ENCODE data around the gene TTLL5. TPM values are rescaled to one million over a fixed set of nuclear protein-coding genes. Genes with fewer than 3 reads are reported as not detected.

TTLL5 gene
- total and polyA plus RNA-seq, 2 of the 4 experiments (the other 2 are of a cell fraction): 11.9 to 16.7 TPM

- Histone ChIP-seq H2BK20ac (ENCODE audit: low read depth, low read length) (no peak within 1 kb of the TSS), H3K4me1 (ENCODE audit: control insufficient read depth, insufficient read depth, low read length) (peaks cover 2% of the 10 kb centered on the region; the same call in 1 of the 2 replicates)
- CTCF ChIA-PET: interaction anchor here (0.6 to 2.2 kb wide), 4 partner anchors 80 to 276 kb away, joined by 3 to 6 read pairs (median 4); no protein-coding TSS in a partner anchor
Observed at GRCh38 chr14:75985618-75986438, 324.8 kb downstream of the TTLL5 start, which contains the start of gene IFT43. IFT43 (plus strand) TSS chr14:75985763; CDS start chr14:75985787, 24 bp downstream.

More at GRCh38 chr14:75985618-75986438, 324.8 kb downstream of the TTLL5 start, which contains the start of gene IFT43:
- WGBS, 2 experiments (ENCODE audit: extremely low coverage in 2 of 2, insufficient read length in 1 of 2): 0% methylated on average over 6 of the region's 52 CpGs; no CpG with 5 or more reads in 1 of the 2 experiments
- H4K8ac ChIP-seq (ENCODE audit: low read depth in 2 of 2, low read length in 2 of 2): peak within 1 kb of the TSS; percentile 67 to 76
- POLR2A ChIA-PET (ENCODE audit: unreplicated experiment): no interaction called here
- BruUV-seq (replicated peaks): TSS peak; percentile 46
- H2AK5ac ChIP-seq (ENCODE audit: low read depth, low read length): peak within 1 kb of the TSS; percentile 66; the same call in 1 of the 2 replicates
- intact Hi-C loops (cut with micrococcal nuclease) (no loop called here), in situ Hi-C loops (cut with MboI; ENCODE audit: low sequenced_read_pairs) (loop anchor here (10.0 to 25.0 kb wide), 3 partner anchors 191 to 1076 kb away; partner anchors contain the start of gene FLVCR2), dilution Hi-C loops (cut with HindIII; ENCODE audit: low sequenced_read_pairs, unreplicated experiment) (no loop called here)
- H3K27me3 ChIP-seq (ENCODE audit: control insufficient read depth, insufficient read depth, low read length): no peaks in the 10 kb centered on the region
- no peak for TF ChIP-seq RFX5 (IDR thresholded peaks at IDR 0.05; ENCODE audit: low read depth, low read length)
- no peak; the same call in none of the 2 replicates for TF ChIP-seq POLR2A (IDR thresholded peaks at IDR 0.05; ENCODE audit: low read depth, low read length)
- no peak for TF ChIP-seq RAD21 (IDR thresholded peaks at IDR 0.05; ENCODE audit: low read length)
- no peak for TF ChIP-seq SMC3 (IDR thresholded peaks at IDR 0.05; ENCODE audit: low read depth, low read length)
- no peak for TF ChIP-seq MAFK (IDR thresholded peaks at IDR 0.05; ENCODE audit: low read depth, low read length)
- TF ChIP-seq ELK1 (IDR thresholded peaks at IDR 0.05; ENCODE audit: borderline replicate concordance, low read depth, low read length): no peak
- no peak for TF ChIP-seq NFE2L2 (IDR thresholded peaks at IDR 0.05; ENCODE audit: low read depth, low read length)
- peak; percentile 69 for TF ChIP-seq MAZ (IDR thresholded peaks at IDR 0.05; ENCODE audit: borderline replicate concordance, low read depth, low read length)
- peak; percentile 88; the same call in 1 of the 2 replicates for TF ChIP-seq MXI1 (IDR thresholded peaks at IDR 0.05; ENCODE audit: borderline replicate concordance, low read depth, low read length)
- no peak for TF ChIP-seq USF2 (IDR thresholded peaks at IDR 0.05; ENCODE audit: low read depth, low read length)
- TF ChIP-seq BHLHE40 (IDR thresholded peaks at IDR 0.05; ENCODE audit: low read depth, low read length): no peak
- no peak for TF ChIP-seq CHD1 (IDR thresholded peaks at IDR 0.05; ENCODE audit: low read depth, low read length)
- TF ChIP-seq FOS (IDR thresholded peaks at IDR 0.05; ENCODE audit: low read depth, low read length): no peak
- TF ChIP-seq CEBPB (IDR thresholded peaks at IDR 0.05; ENCODE audit: low read depth, low read length): no peak
- TF ChIP-seq RCOR1 (IDR thresholded peaks at IDR 0.05; ENCODE audit: insufficient replicate concordance, low read length): no peak
- H4K5ac ChIP-seq (ENCODE audit: low read depth, low read length): no peak within 1 kb of the TSS
- peak within 1 kb of the TSS; percentile 96 for H2AFZ ChIP-seq (replicated peaks; ENCODE audit: low read length, poor library complexity)
- peak within 1 kb of the TSS; percentile 62 for H2BK5ac ChIP-seq (ENCODE audit: low read depth, low read length, poor library complexity, severe bottlenecking)
- H3K18ac ChIP-seq (ENCODE audit: low read depth, low read length): no peak within 1 kb of the TSS; the same call in 1 of the 2 replicates
- H3K4ac ChIP-seq (ENCODE audit: low read depth, low read length): peak within 1 kb of the TSS; percentile 52; the same call in 1 of the 2 replicates
- peak within 1 kb of the TSS; percentile 48 for H2AK9ac ChIP-seq (replicated peaks; ENCODE audit: low read depth, low read length, poor library complexity)
- peak within 1 kb of the TSS; percentile 32; the same call in 1 of the 2 replicates for H3K56ac ChIP-seq (ENCODE audit: extremely low read depth, insufficient read depth, low read length)
- DNase-seq (peak; percentile 74), ATAC-seq (ENCODE audit: low read depth) (peak; percentile 66)
- peak within 1 kb of the TSS; percentile 45; the same call in 1 of the 2 replicates for H2BK120ac ChIP-seq (ENCODE audit: low read depth, low read length)
- no peak within 1 kb of the TSS; the same call in 1 of the 2 replicates for H4K91ac ChIP-seq (ENCODE audit: insufficient read depth, low read depth, low read length)
- H3K27ac ChIP-seq (ENCODE audit: insufficient read depth, low read length): peak within 1 kb of the TSS; percentile 55
- peak within 1 kb of the TSS; percentile 79 for H3K9ac ChIP-seq (ENCODE audit: low read depth, low read length)
- no peaks in the 10 kb centered on the region for H4K20me1 ChIP-seq (ENCODE audit: insufficient read depth, low read length)
- peak within 1 kb of the TSS; percentile 56 for H3K4me3 ChIP-seq (ENCODE audit: insufficient read depth, low read depth, low read length)
- H3K23ac ChIP-seq (ENCODE audit: low read depth, low read length): peak within 1 kb of the TSS; percentile 46
- no peaks in the 10 kb centered on the region for H3K9me1 ChIP-seq (ENCODE audit: insufficient read depth, low read length)
- peak within 1 kb of the TSS; percentile 87 for H3K14ac ChIP-seq (replicated peaks; ENCODE audit: low read depth, low read length)
- peak within 1 kb of the TSS; percentile 91 for H3K4me2 ChIP-seq (ENCODE audit: low read depth, low read length)
- H3K9me3 ChIP-seq (ENCODE audit: control insufficient read depth, insufficient read depth, low read length): no peaks in the 10 kb centered on the region
- H3K79me1 ChIP-seq (ENCODE audit: low read depth in 1 of 2, low read length in 2 of 2): peaks cover 7 to 15% of the 10 kb centered on the region in 2 experiments
- no peak within 1 kb of the TSS for H2BK15ac ChIP-seq (ENCODE audit: low read depth, low read length)
- peaks cover 13% of the 10 kb centered on the region for H3K36me3 ChIP-seq (ENCODE audit: control insufficient read depth, insufficient read depth, low read length)
